SH-SY5Y (cell line): ENCODE measurements around the gene NAGPA.

Experiments
- GATA2 ChIP-seq: IDR thresholded peaks from 2 replicates; pipeline ENCODE4 v1.6.1; 2011; ENCODE audit warnings: mild to moderate bottlenecking, low read depth, low read length
- GATA3 ChIP-seq: IDR thresholded peaks from 2 replicates; pipeline ENCODE4 v1.6.1; 2011; ENCODE audit warnings: low read depth, mild to moderate bottlenecking, low read length, moderate library complexity

- no peak for TF ChIP-seq GATA2
- TF ChIP-seq GATA3 = no peak
Measured at GRCh38 chr16:5005916-5006315, 27.8 kb downstream of the NAGPA start.
